ENCODE results near the gene ZDHHC19.

DNA sequence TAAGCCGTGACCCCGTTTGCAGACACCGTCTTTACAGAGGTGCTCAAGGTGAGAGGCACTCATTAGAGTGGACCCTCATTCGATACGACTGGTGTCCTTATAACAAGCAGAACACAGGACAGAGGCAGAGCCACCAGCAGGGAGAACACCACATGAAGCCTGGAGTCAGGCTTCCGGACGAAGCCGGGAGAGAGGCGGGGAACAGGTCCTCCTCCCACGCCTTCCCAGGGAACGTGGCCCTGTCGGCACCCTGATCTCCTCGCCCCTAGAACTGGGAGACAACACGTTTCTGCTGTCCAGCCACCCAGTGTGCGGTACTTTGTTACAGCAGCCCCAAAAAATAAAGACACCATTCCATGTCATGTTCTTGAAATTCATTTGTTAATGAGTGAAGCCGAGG lies 33.6 kb downstream of the ZDHHC19 start:
- TF ChIP-seq, protein P1, sequence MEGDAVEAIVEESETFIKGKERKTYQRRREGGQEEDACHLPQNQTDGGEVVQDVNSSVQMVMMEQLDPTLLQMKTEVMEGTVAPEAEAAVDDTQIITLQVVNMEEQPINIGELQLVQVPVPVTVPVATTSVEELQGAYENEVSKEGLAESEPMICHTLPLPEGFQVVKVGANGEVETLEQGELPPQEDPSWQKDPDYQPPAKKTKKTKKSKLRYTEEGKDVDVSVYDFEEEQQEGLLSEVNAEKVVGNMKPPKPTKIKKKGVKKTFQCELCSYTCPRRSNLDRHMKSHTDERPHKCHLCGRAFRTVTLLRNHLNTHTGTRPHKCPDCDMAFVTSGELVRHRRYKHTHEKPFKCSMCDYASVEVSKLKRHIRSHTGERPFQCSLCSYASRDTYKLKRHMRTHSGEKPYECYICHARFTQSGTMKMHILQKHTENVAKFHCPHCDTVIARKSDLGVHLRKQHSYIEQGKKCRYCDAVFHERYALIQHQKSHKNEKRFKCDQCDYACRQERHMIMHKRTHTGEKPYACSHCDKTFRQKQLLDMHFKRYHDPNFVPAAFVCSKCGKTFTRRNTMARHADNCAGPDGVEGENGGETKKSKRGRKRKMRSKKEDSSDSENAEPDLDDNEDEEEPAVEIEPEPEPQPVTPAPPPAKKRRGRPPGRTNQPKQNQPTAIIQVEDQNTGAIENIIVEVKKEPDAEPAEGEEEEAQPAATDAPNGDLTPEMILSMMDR (IDR thresholded peaks at IDR 0.05 in 8 of 11, conservative IDR thresholded peaks at IDR 0.05 in 3 of 11) = no peak
- no peak for TF ChIP-seq POLR2A (IDR thresholded peaks at IDR 0.05)
- TF ChIP-seq POLR2AphosphoS5 (IDR thresholded peaks at IDR 0.05) = no peak
